CD4-positive, alpha-beta T cell (primary cell): ENCODE measurements around the gene AQP7. TPM values are rescaled to one million over a fixed set of nuclear protein-coding genes. Genes with fewer than 3 reads are reported as not detected.

Experiments
- ATAC-seq: fragments of 200-7000 bp; cut with Tn5 transposase; one replicate; pipeline ENCODE4 v1.10.0; 2022; ENCODE audit warnings: mild to moderate bottlenecking; ENCODE audit not compliant: poor library complexity
- CTCF ChIA-PET: fragments of 350-600 bp; sonication (Branson Sonifier 250); formaldehyde crosslinking; loops from one replicate; lab custom pipeline; 2021; ENCODE audit warnings: antibody characterized with exemption, inconsistent platforms; lab: Charles Lee
- POLR2A ChIA-PET: fragments of 350-600 bp; sonication (Branson Sonifier 250); formaldehyde crosslinking; loops from one replicate; lab custom pipeline; 2021; ENCODE audit warnings: antibody characterized with exemption, inconsistent platforms; lab: Charles Lee
- DNase-seq, 14 experiments: peaks; one replicate each; pipeline ENCODE4 v3.0.0-alpha.2; 2013 to 2020; ENCODE audit warnings: mixed read lengths in 2 of 14
- H3K27ac ChIP-seq, 2 donors: one replicate each; pipeline versions ENCODE4 v1.5.1 to v1.7.0; 2013; ENCODE audit warnings: low read length in 2 of 2, low read depth in 1 of 2, mild to moderate bottlenecking in 1 of 2
- H3K27me3 ChIP-seq, 2 experiments: 1 replicate in 1 of 2; 2 replicates in 1 of 2; pipeline versions ENCODE4 v1.6.1 to v1.7.0; 2013; ENCODE audit warnings: low read length in 2 of 2, control low read depth in 1 of 2, mild to moderate bottlenecking in 1 of 2, moderate library complexity in 1 of 2; ENCODE audit not compliant: insufficient read depth in 2 of 2, control insufficient read depth in 1 of 2
- H3K36me3 ChIP-seq: one replicate; pipeline ENCODE4 v1.6.1; 2013; ENCODE audit warnings: low read length, control low read depth; ENCODE audit not compliant: insufficient read depth
- H3K4me1 ChIP-seq: one replicate; pipeline ENCODE4 v1.6.1; 2013; ENCODE audit warnings: low read length, control low read depth; ENCODE audit not compliant: insufficient read depth
- H3K4me3 ChIP-seq: one replicate; pipeline ENCODE4 v1.5.1; 2013; ENCODE audit warnings: mild to moderate bottlenecking, low read length, moderate library complexity
- H3K9me3 ChIP-seq, 2 experiments: 1 replicate in 1 of 2; 2 replicates in 1 of 2; pipeline versions ENCODE4 v1.6.1 to v1.7.0; 2013; ENCODE audit warnings: low read length in 2 of 2, mild to moderate bottlenecking in 2 of 2, control low read depth in 1 of 2, moderate library complexity in 1 of 2; ENCODE audit not compliant: control insufficient read depth in 1 of 2, insufficient read depth in 1 of 2
- H3K27ac Mint-ChIP-seq: one replicate; pipeline ENCODE4 v1.8.0; 2020; ENCODE audit warnings: mixed read lengths
- H3K27me3 Mint-ChIP-seq: one replicate; pipeline ENCODE4 v1.8.0; 2021; ENCODE audit warnings: mixed read lengths
- H3K36me3 Mint-ChIP-seq: one replicate; pipeline ENCODE4 v1.8.0; 2021; ENCODE audit warnings: low read depth, mixed read lengths
- H3K4me1 Mint-ChIP-seq: one replicate; pipeline ENCODE4 v1.8.0; 2021; ENCODE audit warnings: low read depth, mixed read lengths
- H3K4me3 Mint-ChIP-seq: one replicate; pipeline ENCODE4 v1.8.0; 2020; ENCODE audit warnings: mild to moderate bottlenecking, mixed read lengths
- H3K9me3 Mint-ChIP-seq: one replicate; pipeline ENCODE4 v1.8.0; 2020; ENCODE audit warnings: mixed read lengths
- intact Hi-C, 2 experiments: fragments of 100-400 bp; cut with DNase I in 1 of 2; cut with micrococcal nuclease in 1 of 2; formaldehyde crosslinking; loops; one replicate each; pipeline versions ENCODE4 v1.15.1 to v1.9.0; 2023 to 2025; cut with DNase I, micrococcal nuclease
- total RNA-seq, 174 experiments: library from RNA in 2 of 174; stranded (reverse) in 2 of 174; gene quantifications; one replicate each; pipeline ENCODE4 v1.2.3 and lab custom pipeline; 2021 to 2026
- TF ChIP-seq, protein P1 (sequence below): fragments of 200-600 bp; IDR thresholded peaks from one replicate; pipeline ENCODE4 v1.8.0; 2022; ENCODE audit warnings: antibody characterized with exemption, mild to moderate bottlenecking

AQP7 gene
- total RNA-seq, 2 experiments from 2014 or later, result 0.25 to 0.27 TPM

DNA sequence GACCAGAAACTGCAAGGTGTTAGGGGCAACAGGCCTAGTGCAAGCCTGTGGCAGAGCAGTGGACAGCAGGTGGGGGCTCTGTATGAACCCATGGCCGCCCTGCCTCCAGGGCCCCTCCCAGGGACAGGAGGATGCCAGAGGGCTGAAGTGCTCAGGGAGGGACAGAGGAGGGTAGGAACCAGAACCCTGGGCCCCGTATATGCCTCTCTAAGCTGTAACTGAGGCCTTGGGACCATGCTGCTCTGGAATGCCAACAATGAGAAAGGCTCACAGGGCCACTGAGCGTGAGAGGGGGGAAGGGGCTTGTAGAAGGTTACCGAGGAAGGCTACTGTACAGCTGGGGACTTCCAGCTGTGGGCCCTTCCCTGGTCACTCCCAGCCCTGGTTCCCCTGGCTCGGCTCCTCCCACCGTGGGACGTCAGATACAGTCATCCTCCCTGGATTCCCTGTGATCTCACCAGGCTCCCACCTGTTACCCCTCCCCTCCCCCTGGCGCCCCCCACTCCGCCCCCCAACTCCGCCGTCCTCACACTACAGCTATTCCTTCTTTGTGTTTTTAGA lies 21.1 kb downstream of the AQP7 start:
- ChIA-PET POLR2A (no interaction called here), CTCF (no interaction called here)
- Mint-ChIP-seq H3K4me3 (no peak overlapping the region), H3K36me3 (no peaks in the 10 kb centered on the region), H3K27ac (no peak overlapping the region), H3K27me3 (no peaks in the 10 kb centered on the region), H3K4me1 (no peaks in the 10 kb centered on the region), H3K9me3 (no peaks in the 10 kb centered on the region)
- Histone ChIP-seq H3K9me3 (no peaks in the 10 kb centered on the region), H3K27me3 (no peaks in the 10 kb centered on the region), H3K4me3 (no peak overlapping the region), H3K27ac (no peak overlapping the region), H3K4me1 (no peaks in the 10 kb centered on the region), H3K36me3 (no peaks in the 10 kb centered on the region)
- intact Hi-C loops, result no loop called here
- ATAC-seq (no peak), DNase-seq (no peak)
- TF ChIP-seq, protein P1, sequence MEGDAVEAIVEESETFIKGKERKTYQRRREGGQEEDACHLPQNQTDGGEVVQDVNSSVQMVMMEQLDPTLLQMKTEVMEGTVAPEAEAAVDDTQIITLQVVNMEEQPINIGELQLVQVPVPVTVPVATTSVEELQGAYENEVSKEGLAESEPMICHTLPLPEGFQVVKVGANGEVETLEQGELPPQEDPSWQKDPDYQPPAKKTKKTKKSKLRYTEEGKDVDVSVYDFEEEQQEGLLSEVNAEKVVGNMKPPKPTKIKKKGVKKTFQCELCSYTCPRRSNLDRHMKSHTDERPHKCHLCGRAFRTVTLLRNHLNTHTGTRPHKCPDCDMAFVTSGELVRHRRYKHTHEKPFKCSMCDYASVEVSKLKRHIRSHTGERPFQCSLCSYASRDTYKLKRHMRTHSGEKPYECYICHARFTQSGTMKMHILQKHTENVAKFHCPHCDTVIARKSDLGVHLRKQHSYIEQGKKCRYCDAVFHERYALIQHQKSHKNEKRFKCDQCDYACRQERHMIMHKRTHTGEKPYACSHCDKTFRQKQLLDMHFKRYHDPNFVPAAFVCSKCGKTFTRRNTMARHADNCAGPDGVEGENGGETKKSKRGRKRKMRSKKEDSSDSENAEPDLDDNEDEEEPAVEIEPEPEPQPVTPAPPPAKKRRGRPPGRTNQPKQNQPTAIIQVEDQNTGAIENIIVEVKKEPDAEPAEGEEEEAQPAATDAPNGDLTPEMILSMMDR, result no peak

DNA sequence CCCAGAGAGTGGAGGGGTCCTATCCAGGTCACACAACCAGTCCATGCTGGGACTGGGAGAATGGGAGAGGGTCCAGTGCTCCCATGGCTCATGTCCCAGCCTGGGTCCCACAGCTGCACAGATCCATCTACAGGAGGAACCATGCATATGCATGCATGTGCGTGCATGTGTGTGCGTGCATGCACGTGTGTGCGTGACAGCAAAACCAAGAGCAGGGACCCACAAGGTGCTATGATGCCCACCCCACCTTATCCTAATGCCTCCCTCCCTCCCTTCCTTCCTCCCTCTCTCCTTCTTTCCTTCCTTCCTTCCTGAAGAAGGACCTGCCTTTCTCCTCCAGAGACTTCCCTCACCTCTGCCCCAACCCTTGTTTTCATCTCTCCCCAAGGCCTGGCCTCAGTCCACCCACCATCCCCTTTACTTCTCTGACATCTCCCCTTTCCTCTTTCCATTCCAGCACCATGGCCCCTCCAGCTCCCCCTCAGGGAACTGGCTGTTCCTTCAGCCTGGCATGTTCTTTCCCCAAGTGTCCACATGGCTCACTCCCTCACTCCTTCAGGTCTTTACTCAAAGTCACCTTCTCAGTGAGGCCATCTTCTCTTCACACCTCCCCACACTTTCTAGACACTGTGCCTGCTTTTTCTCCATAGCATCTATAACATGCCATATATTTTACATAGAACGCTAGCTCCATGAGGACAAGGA lies 21.8 kb downstream of the AQP7 start:
- TF ChIP-seq, protein P1, result no peak
- intact Hi-C loops, result no loop called here
- Histone ChIP-seq H3K9me3 (no peaks in the 10 kb centered on the region), H3K4me1 (no peaks in the 10 kb centered on the region), H3K36me3 (no peaks in the 10 kb centered on the region), H3K27me3 (no peaks in the 10 kb centered on the region), H3K27ac (no peak overlapping the region), H3K4me3 (no peak overlapping the region)
- DNase-seq, result no peak
- no peaks in the 10 kb centered on the region for H3K27me3 Mint-ChIP-seq
- CTCF ChIA-PET, result no interaction called here
- no peak overlapping the region for H3K27ac Mint-ChIP-seq
- no peaks in the 10 kb centered on the region for H3K9me3 Mint-ChIP-seq
- ATAC-seq, result no peak
- H3K4me1 Mint-ChIP-seq, result peaks cover 7% of the 10 kb centered on the region
- POLR2A ChIA-PET, result no interaction called here
- H3K36me3 Mint-ChIP-seq, result no peaks in the 10 kb centered on the region
- H3K4me3 Mint-ChIP-seq, result no peak overlapping the region

- H3K27ac ChIP-seq, result no peak overlapping the region
- no peaks in the 10 kb centered on the region for H3K36me3 ChIP-seq
- no peak overlapping the region for H3K4me3 ChIP-seq
- Mint-ChIP-seq H3K27ac (no peak overlapping the region), H3K27me3 (no peaks in the 10 kb centered on the region), H3K36me3 (peaks cover 1% of the 10 kb centered on the region), H3K4me3 (no peak overlapping the region), H3K4me1 (peaks cover 14% of the 10 kb centered on the region), H3K9me3 (no peaks in the 10 kb centered on the region)
- TF ChIP-seq, protein P1, result no peak
- no peaks in the 10 kb centered on the region for H3K9me3 ChIP-seq
- ATAC-seq (no peak), DNase-seq (no peak)
- no peaks in the 10 kb centered on the region for H3K27me3 ChIP-seq
- CTCF ChIA-PET, result interaction anchor here (1.0 kb wide), 1 partner anchor 36 kb away, joined by 4 read pairs; no protein-coding TSS in a partner anchor
- POLR2A ChIA-PET, result no interaction called here
- peaks cover 6% of the 10 kb centered on the region for H3K4me1 ChIP-seq
- intact Hi-C loops, result loop anchor here in 1 of 2 experiments (10.0 kb wide), 1 partner anchor 345 kb away; no protein-coding TSS in a partner anchor
Observed at GRCh38 chr9:33379666-33380389, 22.5 kb downstream of the AQP7 start.
